HG03060 (cell line): ENCODE data around the gene ALPK3.

Experiments
- ATAC-seq: cut with Tn5 transposase; IDR thresholded peaks from one replicate; pipeline ENCODE4 v1.9.1; 2021; ENCODE audit warnings: low read depth, moderate number of reproducible peaks; ENCODE audit not compliant: unreplicated experiment

ALPK3 gene, protein sequence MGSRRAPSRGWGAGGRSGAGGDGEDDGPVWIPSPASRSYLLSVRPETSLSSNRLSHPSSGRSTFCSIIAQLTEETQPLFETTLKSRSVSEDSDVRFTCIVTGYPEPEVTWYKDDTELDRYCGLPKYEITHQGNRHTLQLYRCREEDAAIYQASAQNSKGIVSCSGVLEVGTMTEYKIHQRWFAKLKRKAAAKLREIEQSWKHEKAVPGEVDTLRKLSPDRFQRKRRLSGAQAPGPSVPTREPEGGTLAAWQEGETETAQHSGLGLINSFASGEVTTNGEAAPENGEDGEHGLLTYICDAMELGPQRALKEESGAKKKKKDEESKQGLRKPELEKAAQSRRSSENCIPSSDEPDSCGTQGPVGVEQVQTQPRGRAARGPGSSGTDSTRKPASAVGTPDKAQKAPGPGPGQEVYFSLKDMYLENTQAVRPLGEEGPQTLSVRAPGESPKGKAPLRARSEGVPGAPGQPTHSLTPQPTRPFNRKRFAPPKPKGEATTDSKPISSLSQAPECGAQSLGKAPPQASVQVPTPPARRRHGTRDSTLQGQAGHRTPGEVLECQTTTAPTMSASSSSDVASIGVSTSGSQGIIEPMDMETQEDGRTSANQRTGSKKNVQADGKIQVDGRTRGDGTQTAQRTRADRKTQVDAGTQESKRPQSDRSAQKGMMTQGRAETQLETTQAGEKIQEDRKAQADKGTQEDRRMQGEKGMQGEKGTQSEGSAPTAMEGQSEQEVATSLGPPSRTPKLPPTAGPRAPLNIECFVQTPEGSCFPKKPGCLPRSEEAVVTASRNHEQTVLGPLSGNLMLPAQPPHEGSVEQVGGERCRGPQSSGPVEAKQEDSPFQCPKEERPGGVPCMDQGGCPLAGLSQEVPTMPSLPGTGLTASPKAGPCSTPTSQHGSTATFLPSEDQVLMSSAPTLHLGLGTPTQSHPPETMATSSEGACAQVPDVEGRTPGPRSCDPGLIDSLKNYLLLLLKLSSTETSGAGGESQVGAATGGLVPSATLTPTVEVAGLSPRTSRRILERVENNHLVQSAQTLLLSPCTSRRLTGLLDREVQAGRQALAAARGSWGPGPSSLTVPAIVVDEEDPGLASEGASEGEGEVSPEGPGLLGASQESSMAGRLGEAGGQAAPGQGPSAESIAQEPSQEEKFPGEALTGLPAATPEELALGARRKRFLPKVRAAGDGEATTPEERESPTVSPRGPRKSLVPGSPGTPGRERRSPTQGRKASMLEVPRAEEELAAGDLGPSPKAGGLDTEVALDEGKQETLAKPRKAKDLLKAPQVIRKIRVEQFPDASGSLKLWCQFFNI (N-terminal part only)

DNA sequence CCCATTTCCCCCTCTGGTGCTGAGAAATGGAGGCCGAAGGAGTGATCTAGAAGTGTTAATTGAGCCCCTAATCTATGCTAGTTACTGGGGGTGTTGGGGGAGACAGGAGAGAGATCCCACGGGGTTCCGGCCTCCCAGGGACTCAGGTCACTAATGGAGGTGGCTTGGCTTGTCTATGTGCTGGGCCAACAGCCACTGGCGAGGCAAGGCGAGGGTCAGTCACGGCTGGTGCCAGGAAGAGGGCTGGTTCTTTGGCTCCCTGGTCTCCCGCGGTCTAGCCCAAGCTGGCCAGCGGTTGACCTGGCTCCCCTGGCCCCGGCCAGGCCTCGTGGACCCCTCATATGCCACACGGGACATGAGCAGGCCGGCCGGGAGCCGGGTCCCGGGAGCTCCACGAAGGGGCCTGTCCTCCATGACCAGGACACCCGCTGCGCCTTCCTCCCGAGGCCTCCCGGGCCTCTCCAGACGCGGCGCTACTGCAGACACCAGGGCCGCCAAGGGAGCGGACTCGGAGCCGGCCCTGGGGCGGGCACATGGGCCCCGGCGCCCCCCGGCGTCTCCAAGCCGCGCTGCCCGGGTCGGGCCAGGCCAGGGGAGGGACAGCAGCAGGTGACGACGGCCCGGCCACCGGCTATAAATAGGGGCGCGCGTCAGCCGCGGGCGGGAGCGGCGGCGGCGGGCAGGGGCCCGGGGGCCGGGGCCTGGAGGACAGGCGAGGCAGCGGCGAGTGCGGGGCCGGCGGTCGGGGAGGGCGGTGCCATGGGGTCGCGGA is at the start of gene ALPK3:
Gene ALPK3, plus strand, starts transcription at position 663 of the 772 bp plus-strand sequence. Its CDS starts 97 bp downstream, at position 760.
- ATAC-seq, result no peak

DNA sequence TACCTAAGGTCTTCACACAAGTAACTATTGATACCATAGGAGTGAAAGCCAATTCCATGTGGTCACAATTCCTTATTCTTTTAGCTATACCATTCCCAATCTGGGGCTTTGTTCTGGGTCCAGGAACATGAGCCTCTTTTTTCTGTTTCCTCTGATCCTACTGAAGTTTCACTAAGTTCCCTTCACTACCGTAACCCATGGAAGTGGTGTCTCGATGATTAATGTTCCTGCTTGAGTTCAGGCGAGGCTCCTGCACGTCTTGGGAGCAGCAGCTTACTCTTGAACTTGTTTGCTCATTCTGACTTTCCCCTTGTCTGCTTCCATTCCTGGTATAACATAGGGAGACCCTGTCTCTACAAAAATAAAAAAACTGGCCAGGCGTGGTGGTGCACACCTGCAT is 45.1 kb upstream of the ALPK3 start:
- ATAC-seq, result no peak

DNA sequence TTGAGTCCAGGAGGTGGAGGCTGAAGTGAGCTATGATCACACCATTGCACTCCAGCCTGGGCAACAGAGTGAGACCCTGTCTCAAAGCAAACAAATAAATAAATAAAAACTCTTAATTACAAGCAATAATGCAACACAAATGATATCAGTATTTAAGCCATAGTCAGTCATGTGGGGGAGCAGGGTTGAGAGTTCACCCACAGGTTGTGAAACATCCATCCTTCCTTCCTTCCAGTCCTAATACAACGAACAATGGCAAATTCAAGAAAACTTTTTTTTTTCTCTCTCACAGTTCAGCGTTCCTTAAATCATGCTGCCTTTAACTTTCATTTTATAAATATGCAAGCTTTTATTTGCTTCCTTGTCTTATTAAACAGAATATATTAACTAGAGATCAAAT is 44.7 kb upstream of the ALPK3 start:
- no peak for ATAC-seq

DNA sequence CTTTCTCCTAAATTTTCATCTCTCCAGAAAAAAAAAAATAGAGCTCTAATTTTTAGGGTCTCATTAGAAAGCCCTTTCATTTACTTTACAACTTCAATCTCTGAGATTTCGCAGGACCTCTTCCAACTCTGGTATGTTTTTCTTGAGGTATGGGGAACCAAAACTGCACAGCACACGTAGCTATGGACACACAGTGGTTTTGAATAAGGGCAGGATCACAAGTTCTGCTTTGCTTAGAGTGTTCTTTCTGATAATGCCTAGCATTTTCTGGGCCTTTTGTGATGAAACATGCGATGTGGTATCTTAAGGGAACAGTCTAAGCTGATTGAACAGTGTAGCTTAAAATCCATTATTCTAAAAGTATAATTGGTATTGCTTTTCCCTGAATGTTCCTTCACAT is 43.4 kb upstream of the ALPK3 start:
- no peak for ATAC-seq

DNA sequence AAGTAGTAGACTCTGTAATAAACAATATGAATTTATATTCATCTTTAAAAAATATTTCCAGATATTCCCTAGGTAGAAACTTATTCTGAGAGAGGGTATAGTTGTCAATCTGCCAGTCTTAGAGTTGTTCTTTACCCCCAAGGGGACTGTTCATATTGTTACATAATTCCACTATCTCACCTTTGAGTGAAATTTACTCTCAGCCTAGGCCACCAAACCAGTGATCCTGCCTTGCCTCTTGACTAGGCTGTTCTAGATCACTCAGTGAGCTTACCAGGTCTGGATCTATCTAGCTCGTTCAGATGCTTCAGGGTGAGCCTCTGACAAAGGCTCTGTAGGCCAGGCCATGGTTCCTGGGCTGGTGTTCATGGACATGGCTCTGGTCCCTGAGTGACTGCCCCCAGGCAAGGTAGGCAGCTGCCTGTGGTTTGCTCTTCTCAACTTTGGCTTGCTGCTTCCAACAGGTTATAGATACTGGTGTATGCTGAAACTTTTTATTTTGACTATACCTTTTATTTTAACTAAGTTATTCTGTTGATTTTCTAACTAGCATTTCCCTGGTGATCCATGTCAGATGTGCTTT is 41.2 kb upstream of the ALPK3 start:
- no peak for ATAC-seq

DNA sequence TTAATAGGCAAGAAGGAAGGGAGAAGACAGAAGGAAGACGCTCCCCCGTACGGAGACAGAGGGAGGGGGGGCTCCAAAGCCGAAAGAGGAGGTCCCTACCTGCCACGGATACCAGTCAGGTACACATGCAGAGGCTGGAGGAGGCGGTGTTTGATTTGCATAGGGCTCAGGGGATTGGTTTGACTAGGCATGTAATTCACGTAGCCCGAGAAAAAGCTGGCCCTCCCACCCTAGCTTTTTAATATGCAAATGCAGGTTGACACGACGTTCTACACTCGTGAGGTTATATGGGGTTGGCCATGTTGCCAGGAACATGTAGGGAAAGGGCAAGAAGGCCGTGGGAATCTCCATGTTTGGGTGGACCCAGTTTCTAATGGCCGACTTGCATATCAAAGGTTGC is 39.0 kb upstream of the ALPK3 start:
- no peak for ATAC-seq

DNA sequence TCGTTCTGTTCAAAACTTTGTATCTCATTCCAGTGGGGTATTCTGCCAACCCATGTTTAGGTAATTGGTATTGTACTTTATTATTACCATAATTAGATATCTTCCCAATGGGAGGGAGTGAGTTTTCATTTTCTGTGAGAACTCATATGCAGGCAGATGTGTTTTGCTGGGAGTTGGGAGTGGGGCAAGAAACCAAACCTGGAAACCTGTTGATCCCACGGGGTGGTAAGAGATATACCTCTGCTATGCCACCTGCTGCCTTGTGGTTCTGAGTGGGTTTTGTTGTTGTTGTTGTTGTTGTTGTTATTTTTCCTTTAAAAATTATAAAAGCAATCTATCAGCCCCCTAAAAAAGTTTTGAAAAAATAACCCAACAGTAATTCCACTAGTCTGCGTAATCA is 36.7 kb upstream of the ALPK3 start:
- ATAC-seq, result no peak

DNA sequence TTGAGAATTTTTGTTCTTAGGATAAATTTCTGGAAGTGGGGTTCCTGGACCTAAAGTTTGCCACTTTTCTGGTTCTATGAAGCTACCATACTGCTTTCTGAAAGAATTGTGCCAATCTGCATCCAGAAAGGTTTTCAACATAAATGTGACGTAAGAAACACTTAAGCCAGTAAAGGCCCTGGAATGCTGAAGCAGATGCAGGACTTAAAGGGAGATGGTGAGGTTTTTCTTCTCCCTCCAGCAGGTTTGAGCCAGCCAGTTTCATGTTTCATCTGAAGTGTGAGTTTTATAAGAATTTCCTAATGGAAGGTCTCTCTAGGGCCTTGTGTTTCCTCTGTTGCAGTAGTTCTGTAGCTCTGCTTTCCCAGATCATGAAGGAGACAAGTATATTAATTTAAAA is 35.7 kb upstream of the ALPK3 start:
- no peak for ATAC-seq

DNA sequence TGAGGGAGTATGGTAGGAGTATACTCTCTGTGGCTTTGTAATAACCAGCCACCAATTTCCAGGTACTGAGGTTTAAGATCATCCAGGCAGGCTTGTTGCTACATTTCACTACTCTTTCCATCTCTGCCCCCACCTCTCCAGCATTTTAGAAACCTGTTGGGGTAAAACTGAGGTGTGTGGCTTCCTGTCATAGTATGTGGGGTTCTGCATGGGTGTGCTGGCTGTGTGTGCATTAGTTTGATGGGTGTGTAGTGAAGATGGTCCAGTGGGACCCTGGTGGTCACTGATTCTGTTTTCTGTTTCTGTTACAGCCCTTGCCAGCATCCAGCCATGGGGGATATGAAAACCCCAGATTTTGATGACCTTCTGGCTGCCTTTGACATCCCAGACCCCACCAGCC is 34.8 kb upstream of the ALPK3 start:
- no peak for ATAC-seq

DNA sequence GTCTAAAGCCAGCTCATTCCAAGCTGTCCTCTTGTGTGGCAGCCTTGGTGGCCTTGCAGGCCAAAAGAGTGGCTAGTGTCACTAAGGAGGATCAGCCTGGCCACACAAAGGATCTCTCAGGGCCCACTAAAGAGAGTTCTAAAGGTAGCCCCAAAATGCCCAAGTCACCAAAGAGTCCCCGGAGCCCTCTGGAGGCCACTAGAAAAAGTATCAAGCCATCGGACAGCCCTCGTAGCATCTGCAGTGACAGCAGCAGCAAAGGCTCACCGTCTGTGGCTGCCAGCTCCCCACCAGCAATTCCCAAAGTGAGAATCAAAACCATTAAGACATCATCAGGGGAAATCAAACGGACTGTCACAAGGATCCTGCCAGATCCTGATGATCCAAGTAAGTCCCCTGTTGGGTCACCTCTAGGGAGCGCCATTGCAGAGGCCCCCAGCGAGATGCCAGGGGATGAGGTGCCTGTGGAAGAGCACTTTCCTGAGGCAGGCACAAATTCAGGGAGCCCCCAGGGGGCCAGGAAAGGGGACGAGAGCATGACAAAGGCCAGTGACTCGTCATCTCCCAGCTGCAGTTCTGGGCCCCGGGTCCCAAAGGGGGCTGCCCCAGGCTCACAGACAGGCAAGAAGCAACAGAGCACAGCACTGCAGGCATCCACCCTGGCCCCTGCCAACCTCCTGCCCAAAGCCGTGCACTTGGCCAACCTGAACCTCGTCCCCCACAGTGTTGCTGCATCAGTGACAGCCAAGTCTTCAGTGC is 33.5 kb upstream of the ALPK3 start:
- ATAC-seq, result no peak

DNA sequence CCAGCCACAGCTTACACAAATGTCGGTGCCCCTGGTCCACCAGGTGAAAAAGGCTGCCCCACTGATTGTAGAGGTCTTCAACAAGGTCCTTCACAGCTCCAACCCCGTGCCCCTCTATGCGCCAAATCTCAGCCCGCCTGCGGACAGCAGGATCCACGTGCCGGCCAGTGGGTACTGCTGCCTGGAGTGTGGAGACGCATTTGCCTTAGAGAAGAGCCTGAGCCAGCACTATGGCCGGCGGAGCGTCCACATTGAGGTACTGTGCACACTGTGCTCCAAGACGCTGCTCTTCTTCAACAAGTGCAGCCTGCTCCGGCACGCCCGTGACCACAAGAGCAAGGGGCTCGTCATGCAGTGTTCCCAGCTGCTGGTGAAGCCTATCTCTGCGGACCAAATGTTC is 32.9 kb upstream of the ALPK3 start:
- ATAC-seq, result no peak

DNA sequence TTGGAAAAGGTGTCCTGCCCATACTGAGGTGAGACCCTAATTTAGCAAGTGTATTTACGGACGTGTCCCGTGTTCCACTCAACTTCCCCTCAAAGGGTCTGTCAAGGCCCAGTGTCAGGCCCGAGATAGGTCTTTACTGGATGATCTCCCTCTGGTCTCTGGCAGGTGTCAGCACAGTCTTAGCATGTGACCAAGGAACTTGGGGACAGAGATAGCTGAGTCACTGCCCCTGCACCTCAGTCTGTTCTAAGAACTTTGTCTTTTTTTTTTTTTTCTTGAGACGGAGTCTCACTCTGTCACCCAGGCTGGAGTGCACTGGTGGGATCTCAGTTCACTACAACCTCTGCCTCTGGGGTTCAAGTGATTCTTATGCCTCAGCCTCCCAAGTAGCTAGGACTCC is 32.1 kb upstream of the ALPK3 start:
- no peak for ATAC-seq

DNA sequence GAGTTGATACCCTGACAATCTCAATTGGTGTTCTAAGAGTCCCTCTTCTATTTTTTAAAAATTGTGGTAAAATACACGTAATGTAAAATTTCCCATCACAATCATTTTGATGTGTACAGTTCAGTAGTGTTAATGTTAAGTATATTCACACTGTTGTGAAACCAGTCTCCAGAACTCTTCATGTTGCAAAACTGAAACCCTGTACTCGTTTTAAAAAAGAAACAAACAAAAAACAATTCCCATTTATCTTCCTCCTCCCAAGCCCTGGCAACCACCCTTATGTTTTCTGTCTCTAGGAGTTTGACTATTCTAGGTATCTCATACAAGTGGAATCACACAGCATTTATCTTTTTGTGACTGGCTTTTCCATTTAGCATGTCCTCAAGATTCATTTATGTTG is 28.7 kb upstream of the ALPK3 start:
- no peak for ATAC-seq

DNA sequence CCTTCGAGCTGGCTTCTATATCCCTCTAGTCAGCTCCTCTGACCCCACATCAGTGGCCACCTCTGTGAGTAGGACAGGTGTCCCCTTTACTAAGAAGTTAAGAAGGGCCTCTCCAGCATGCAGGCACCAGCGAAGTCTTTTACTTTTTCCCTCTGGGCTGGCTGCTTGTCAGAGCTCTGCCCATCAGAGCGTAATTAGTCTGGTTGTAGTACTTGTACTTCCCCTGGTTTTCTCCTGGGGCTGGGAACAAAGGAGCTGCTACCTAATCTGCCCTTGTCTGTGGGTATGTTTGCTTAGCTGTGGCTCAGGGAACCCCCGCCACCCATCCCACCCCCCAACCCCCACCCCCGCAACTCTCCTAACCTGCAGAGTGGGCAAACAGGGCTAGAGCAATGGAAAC is 27.4 kb upstream of the ALPK3 start:
- no peak for ATAC-seq

DNA sequence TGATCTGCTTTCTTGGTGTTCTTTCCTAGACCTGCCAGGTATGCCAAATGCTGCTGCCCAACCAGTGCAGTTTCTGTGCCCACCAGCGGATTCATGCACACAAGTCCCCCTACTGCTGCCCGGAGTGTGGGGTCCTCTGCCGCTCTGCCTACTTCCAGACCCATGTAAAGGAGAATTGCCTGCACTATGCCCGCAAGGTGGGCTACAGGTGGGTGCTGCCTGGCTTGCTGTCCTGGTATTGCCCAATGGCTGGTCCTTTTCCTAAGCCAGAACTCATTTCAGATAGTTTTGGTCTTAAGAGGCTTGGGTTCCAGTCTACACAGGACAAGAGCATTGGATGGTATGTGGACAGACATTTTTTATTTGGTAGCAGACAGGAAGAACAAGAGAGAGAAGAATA is 26.5 kb upstream of the ALPK3 start:
- ATAC-seq, result no peak

DNA sequence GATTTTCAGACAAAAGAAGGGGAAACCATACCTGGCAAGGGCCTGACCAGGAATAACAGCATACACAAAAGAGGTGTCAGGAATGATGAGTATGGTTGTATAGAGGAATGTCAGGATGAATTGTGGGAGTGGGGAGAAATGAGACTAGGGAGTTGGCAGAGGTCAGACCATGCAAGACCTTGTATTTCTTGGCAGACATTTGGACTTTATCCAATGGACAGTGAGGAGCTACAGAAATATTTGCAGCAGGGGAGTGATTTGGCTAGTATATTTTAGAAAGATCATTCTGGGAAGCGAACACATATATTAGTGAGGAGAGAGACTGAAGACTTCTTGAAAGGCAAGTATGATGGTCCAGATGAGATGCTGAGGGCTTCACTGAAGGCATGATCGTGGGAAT is 25.4 kb upstream of the ALPK3 start:
- ATAC-seq, result no peak

DNA sequence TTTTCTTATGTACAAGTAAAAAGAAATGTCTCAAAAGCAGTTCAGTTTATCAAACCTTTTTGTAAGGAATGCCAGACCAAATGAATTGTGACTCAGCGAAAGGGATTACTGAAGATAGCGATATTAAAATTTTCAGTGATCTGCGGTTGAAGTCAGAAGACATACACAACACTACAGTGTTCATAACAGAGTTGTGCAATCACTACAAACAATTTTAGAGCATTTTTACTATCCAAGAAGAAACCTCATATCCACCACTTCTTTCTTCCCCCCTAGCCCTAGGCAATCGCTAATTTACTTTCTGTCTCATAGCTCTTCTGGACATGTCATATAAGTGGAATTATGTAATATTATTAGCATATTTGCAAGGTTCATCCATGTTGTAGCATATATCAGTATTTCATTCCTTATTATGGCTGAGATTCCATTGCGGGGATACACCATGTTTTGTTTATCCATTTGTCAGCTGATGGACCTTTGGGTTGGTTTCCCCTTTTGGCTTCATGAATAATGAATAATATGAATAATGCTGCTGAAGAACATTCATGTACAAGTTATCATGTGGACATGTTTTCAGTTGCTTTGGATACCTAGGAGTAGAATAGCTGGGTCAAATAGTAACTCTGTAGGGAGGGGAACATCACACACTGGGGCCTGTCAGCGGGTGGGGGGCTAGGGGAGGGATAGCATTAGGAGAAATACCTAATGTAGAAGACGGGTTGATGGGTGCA is 23.6 kb upstream of the ALPK3 start:
- no peak for ATAC-seq

DNA sequence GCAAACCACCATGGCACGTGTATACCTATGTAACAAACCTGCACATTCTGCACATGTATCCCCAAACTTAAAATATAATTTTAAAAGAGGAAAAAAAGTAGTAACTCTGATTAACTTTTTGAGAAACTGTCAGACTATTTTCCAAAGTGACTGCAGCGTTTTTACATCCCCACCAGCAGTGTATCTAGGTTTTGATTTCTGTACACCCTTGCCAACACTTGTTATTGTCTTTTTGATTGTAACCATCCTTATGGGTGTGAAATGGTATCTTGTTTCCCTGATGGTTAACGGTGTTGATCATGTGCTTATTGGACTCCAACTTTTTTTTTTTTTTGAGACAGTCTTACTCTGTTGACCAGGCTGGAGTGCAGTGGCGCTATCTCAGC is 23.0 kb upstream of the ALPK3 start:
- ATAC-seq, result no peak
